Right ventricle myocardium inferior (tissue), 1 donor: ENCODE results near the gene TDRD12. TPM values are rescaled to one million over a fixed set of nuclear protein-coding genes. Genes with fewer than 3 reads are reported as not detected.
"Not testable (repeated sequence)": the region's sequence is repeated elsewhere in the genome, so short reads cannot be mapped to it uniquely, and the experiment has no call there.

ENCODE experiments used
- ATAC-seq: fragments of 200-7000 bp; cut with Tn5 transposase; one replicate; pipeline ENCODE4 v1.9.1; 2020; ENCODE audit warnings: mild to moderate bottlenecking, moderate library complexity
- DNase-seq: peaks from one replicate; pipeline ENCODE4 v3.0.0; 2021; ENCODE audit errors: missing footprints
- intact Hi-C: fragments of 100-400 bp; cut with DNase I; formaldehyde crosslinking; loops from one replicate; pipeline ENCODE4 v1.11.0; 2022
- total RNA-seq: library from RNA; stranded (reverse); fragmentation: NEBNext Ultra II Directional; extraction: Animal tissue kit (Norgen Biotek cat#: 25700); gene quantifications from one replicate; pipeline ENCODE4 v1.2.1, GENCODE V29; 2021
- donor health status: DM: no; HTN: yes; CAD: no; lungs with severe emphysema.

TDRD12 gene
- total RNA-seq, 1 donor from 2014 or later: not detected

- DNase-seq, ATAC-seq, intact Hi-C loops: not testable (repeated sequence)
These were observed 67.7 kb downstream of the TDRD12 start for GRCh38 chr19:32787161-32787813.

GRCh38 chr19:32787895-32788294 lies 68.3 kb downstream of the TDRD12 start:
- ATAC-seq, intact Hi-C loops, DNase-seq: not testable (repeated sequence)

- ATAC-seq: no peak
- intact Hi-C loops: no loop called here
- no peak for DNase-seq
These were observed 69.9 kb downstream of the TDRD12 start for GRCh38 chr19:32789429-32789828.

GRCh38 chr19:32798201-32798600 lies 78.6 kb downstream of the TDRD12 start:
- intact Hi-C loops: no loop called here
- DNase-seq (no peak), ATAC-seq (no peak)

GRCh38 chr19:32800191-32800590 lies 80.6 kb downstream of the TDRD12 start:
- DNase-seq: no peak
- intact Hi-C loops: no loop called here
- ATAC-seq: no peak

- intact Hi-C loops: no loop called here
- ATAC-seq (no peak), DNase-seq (no peak)
These were observed 81.2 kb downstream of the TDRD12 start for GRCh38 chr19:32800754-32801153.

- intact Hi-C loops: no loop called here
- no peak for ATAC-seq
- DNase-seq: no peak
These were observed 83.3 kb downstream of the TDRD12 start for GRCh38 chr19:32802840-32803239.

GRCh38 chr19:32808236-32808635 lies 88.7 kb downstream of the TDRD12 start:
- no peak for ATAC-seq
- intact Hi-C loops: no loop called here
- no peak for DNase-seq

GRCh38 chr19:32809254-32809653 lies 89.7 kb downstream of the TDRD12 start:
- intact Hi-C loops: no loop called here
- DNase-seq (no peak), ATAC-seq (no peak)

GRCh38 chr19:32809754-32810153 lies 90.2 kb downstream of the TDRD12 start:
- intact Hi-C loops: no loop called here
- DNase-seq (no peak), ATAC-seq (no peak)

- intact Hi-C loops: no loop called here
- ATAC-seq (no peak), DNase-seq (no peak)
These were observed 90.9 kb downstream of the TDRD12 start for GRCh38 chr19:32810452-32810851.

GRCh38 chr19:32811151-32811550 lies 91.6 kb downstream of the TDRD12 start:
- intact Hi-C loops: no loop called here
- DNase-seq (no peak), ATAC-seq (no peak)

- ATAC-seq (no peak), DNase-seq (no peak)
These were observed 92.5 kb downstream of the TDRD12 start for GRCh38 chr19:32812036-32812435.

GRCh38 chr19:32812571-32812970 lies 93.0 kb downstream of the TDRD12 start:
- ATAC-seq: no peak
- intact Hi-C loops: no loop called here
- no peak for DNase-seq

More at GRCh38 chr19:32812036-32812435, 92.5 kb downstream of the TDRD12 start:
- intact Hi-C loops: no loop called here

- ATAC-seq: no peak
- intact Hi-C loops: no loop called here
These were observed 94.4 kb downstream of the TDRD12 start for GRCh38 chr19:32813862-32814425.

GRCh38 chr19:32814624-32815023 lies 95.1 kb downstream of the TDRD12 start:
- intact Hi-C loops: no loop called here
- ATAC-seq: no peak
- no peak for DNase-seq

More at GRCh38 chr19:32813862-32814425, 94.4 kb downstream of the TDRD12 start:
- DNase-seq: no peak

GRCh38 chr19:32816555-32817099 lies 97.1 kb downstream of the TDRD12 start:
- ATAC-seq: no peak
- no peak for DNase-seq
- intact Hi-C loops: no loop called here

GRCh38 chr19:32817569-32818476 lies 98.3 kb downstream of the TDRD12 start:
- intact Hi-C loops: no loop called here
- DNase-seq (no peak), ATAC-seq (no peak)

- ATAC-seq: no peak
- intact Hi-C loops: no loop called here
- DNase-seq: no peak
These were observed 99.0 kb downstream of the TDRD12 start for GRCh38 chr19:32818536-32818935.
